Aorta (tissue), 5 donors: Measurements from ENCODE around the gene CLEC16A. TPM values are rescaled to one million over a fixed set of nuclear protein-coding genes. Genes with fewer than 3 reads are reported as not detected.

Source experiments
- ATAC-seq: fragments of 200-7000 bp; cut with Tn5 transposase; one replicate; pipeline ENCODE4 v1.9.1; 2022; ENCODE audit warnings: moderate library complexity; ENCODE audit not compliant: low FRiP score
- DNase-seq, 2 donors: peaks; one replicate each; pipeline ENCODE4 v3.0.0-alpha.2; 2020
- H3K27ac ChIP-seq, 2 donors: one replicate each; pipeline ENCODE4 v1.5.1; 2013; ENCODE audit warnings: low read length in 2 of 2, mild to moderate bottlenecking in 2 of 2, moderate library complexity in 2 of 2, control low read depth in 1 of 2, inconsistent platforms in 1 of 2, low read depth in 1 of 2
- H3K27me3 ChIP-seq, 2 donors: one replicate each; pipeline ENCODE4 v1.6.1; 2013; ENCODE audit warnings: control low read depth in 1 of 2, low read length in 1 of 2, mild to moderate bottlenecking in 1 of 2, moderate library complexity in 1 of 2; ENCODE audit not compliant: insufficient read depth in 2 of 2, control insufficient read depth in 1 of 2
- H3K36me3 ChIP-seq, 2 donors: one replicate each; pipeline ENCODE4 v1.6.1; 2013; ENCODE audit warnings: control low read depth in 1 of 2, low read length in 1 of 2, mild to moderate bottlenecking in 1 of 2; ENCODE audit not compliant: insufficient read depth in 2 of 2, control insufficient read depth in 1 of 2
- H3K4me1 ChIP-seq, 2 donors: one replicate each; pipeline ENCODE4 v1.6.1; 2013; ENCODE audit warnings: low read length in 2 of 2, control low read depth in 1 of 2, mild to moderate bottlenecking in 1 of 2, moderate library complexity in 1 of 2; ENCODE audit not compliant: insufficient read depth in 2 of 2, control insufficient read depth in 1 of 2
- H3K4me3 ChIP-seq, 2 donors: one replicate each; pipeline ENCODE4 v1.5.1; 2013; ENCODE audit warnings: low read length in 2 of 2, control low read depth in 1 of 2, mild to moderate bottlenecking in 1 of 2
- H3K9me3 ChIP-seq: one replicate; pipeline ENCODE4 v1.6.1; 2013; ENCODE audit warnings: mild to moderate bottlenecking, low read length; ENCODE audit not compliant: control insufficient read depth
- WGBS, 2 donors: extraction: QIAGEN DNeasy Blood & Tissue Kit; methylation state at CpG; one replicate each; pipeline ENCODE4 v1.1.7; 2013; 5-methylcytosine and 5-hydroxymethylcytosine counted together
- intact Hi-C, 2 donors: fragments of 100-400 bp; cut with DNase I; formaldehyde crosslinking; loops; one replicate each; pipeline versions ENCODE4 v1.14.2 to v1.15.0; 2022
- polyA plus RNA-seq, 2 donors: library from polyadenylated mRNA; stranded (reverse); fragments of 200-250 nt; gene quantifications; one replicate each; pipeline ENCODE4 v1.2.3, GENCODE V29; 2013
- total RNA-seq, 2 donors: library from RNA; stranded (reverse); fragmentation: NEBNext Ultra II Directional; extraction: Animal tissue kit (Norgen Biotek cat#: 25700); gene quantifications; one replicate each; pipeline ENCODE4 v1.2.1, GENCODE V29; 2021
- donor health status: healthy with polysubstance abuse.
- donor health status: Bipolar disorder and iron deficiency.
- donor health status: DM: no; HTN: no; CAD: no.
- donor health status: DM: no; HTN: no; CAD: no.
- donor health status: DM: yes; HTN: yes; CAD: no.

Gene CLEC16A
- total and polyA plus RNA-seq, 4 donors = 5.9 to 28.8 (median 19.0) TPM

GRCh38 chr16:11161439-11161838 lies 217.1 kb downstream of the CLEC16A start:
- no peak for DNase-seq
- Histone ChIP-seq H3K27ac (peak overlapping the region; percentile 80 to 83), H3K36me3 (no peaks in the 10 kb centered on the region), H3K4me3 (no peak overlapping the region), H3K9me3 (no peaks in the 10 kb centered on the region), H3K4me1 (peaks cover 8 to 11% of the 10 kb centered on the region in 2 donors), H3K27me3 (no peaks in the 10 kb centered on the region)
- ATAC-seq = peak; percentile 16
- WGBS, 2 donors = 43 to 44% methylated on average over 6 of the region's 6 CpGs
- intact Hi-C loops = loop anchor here in 1 of 2 donors (5.0 kb wide), 1 partner anchor 34 kb away; no protein-coding TSS in a partner anchor

- ATAC-seq = peak; percentile 64
- intact Hi-C loops = loop anchor here in 1 of 2 donors (5.0 kb wide), 1 partner anchor 35 kb away; no protein-coding TSS in a partner anchor
These were observed 217.6 kb downstream of the CLEC16A start for GRCh38 chr16:11161974-11162373.

GRCh38 chr16:11162586-11163268 lies 218.4 kb downstream of the CLEC16A start:
- H3K27me3 ChIP-seq = no peaks in the 10 kb centered on the region
- 25 to 26% methylated on average over 9 of the region's 9 CpGs for WGBS, 2 donors
- H3K4me1 ChIP-seq = peaks cover 8 to 11% of the 10 kb centered on the region in 2 donors
- no peak overlapping the region for H3K4me3 ChIP-seq
- H3K9me3 ChIP-seq = no peaks in the 10 kb centered on the region
- intact Hi-C loops = loop anchor here in 1 of 2 donors (5.0 kb wide), 1 partner anchor 35 kb away; no protein-coding TSS in a partner anchor
- no peak for ATAC-seq
- no peaks in the 10 kb centered on the region for H3K36me3 ChIP-seq
- no peak for DNase-seq
- H3K27ac ChIP-seq = peak overlapping the region; percentile 84 to 97

More at GRCh38 chr16:11161974-11162373, 217.6 kb downstream of the CLEC16A start:
- no peak for DNase-seq
- Histone ChIP-seq H3K4me1 (peaks cover 8 to 11% of the 10 kb centered on the region in 2 donors), H3K4me3 (no peak overlapping the region), H3K36me3 (no peaks in the 10 kb centered on the region), H3K27ac (peak overlapping the region; percentile 84 to 97), H3K27me3 (no peaks in the 10 kb centered on the region), H3K9me3 (no peaks in the 10 kb centered on the region)
- WGBS, 2 donors = 1 to 5% methylated on average over 7 of the region's 7 CpGs

GRCh38 chr16:11163761-11164261 lies 219.4 kb downstream of the CLEC16A start:
- Histone ChIP-seq H3K27me3 (no peaks in the 10 kb centered on the region), H3K27ac (peak overlapping the region in 1 of 2 donors; percentile 21), H3K4me1 (peaks cover 8 to 11% of the 10 kb centered on the region in 2 donors), H3K9me3 (no peaks in the 10 kb centered on the region), H3K36me3 (no peaks in the 10 kb centered on the region), H3K4me3 (no peak overlapping the region)
- WGBS, 2 donors = 91 to 94% methylated on average over 15 of the region's 15 CpGs
- ATAC-seq (no peak), DNase-seq (no peak)
- intact Hi-C loops = loop anchor here in 1 of 2 donors (5.0 kb wide), 1 partner anchor 37 kb away; no protein-coding TSS in a partner anchor

- H3K36me3 ChIP-seq = no peaks in the 10 kb centered on the region
- H3K9me3 ChIP-seq = no peaks in the 10 kb centered on the region
- 76 to 77% methylated on average over 14 of the region's 14 CpGs for WGBS, 2 donors
- intact Hi-C loops = loop anchor here in 1 of 2 donors (5.0 kb wide), 1 partner anchor 37 kb away; no protein-coding TSS in a partner anchor
- H3K27ac ChIP-seq = no peak overlapping the region
- no peak for DNase-seq
- H3K4me3 ChIP-seq = no peak overlapping the region
- H3K4me1 ChIP-seq = peaks cover 8 to 11% of the 10 kb centered on the region in 2 donors
- H3K27me3 ChIP-seq = no peaks in the 10 kb centered on the region
- no peak for ATAC-seq
These were observed 220.3 kb downstream of the CLEC16A start for GRCh38 chr16:11164482-11165270.

GRCh38 chr16:11165349-11165748 lies 221.0 kb downstream of the CLEC16A start:
- Histone ChIP-seq H3K9me3 (no peaks in the 10 kb centered on the region), H3K36me3 (no peaks in the 10 kb centered on the region), H3K4me1 (peaks cover 8 to 11% of the 10 kb centered on the region in 2 donors), H3K27me3 (no peaks in the 10 kb centered on the region), H3K27ac (no peak overlapping the region), H3K4me3 (no peak overlapping the region)
- DNase-seq = no peak
- 98% methylated on average over 4 of the region's 4 CpGs for WGBS, 2 donors
- no peak for ATAC-seq
- intact Hi-C loops = no loop called here

- WGBS, 2 donors = 92 to 93% methylated on average over 22 of the region's 22 CpGs
- peaks cover 8 to 11% of the 10 kb centered on the region in 2 donors for H3K4me1 ChIP-seq
- no peak overlapping the region for H3K27ac ChIP-seq
- no peaks in the 10 kb centered on the region for H3K27me3 ChIP-seq
- no peak overlapping the region for H3K4me3 ChIP-seq
- DNase-seq (no peak), ATAC-seq (no peak)
- no peaks in the 10 kb centered on the region for H3K9me3 ChIP-seq
- H3K36me3 ChIP-seq = no peaks in the 10 kb centered on the region
- intact Hi-C loops = no loop called here
These were observed 221.7 kb downstream of the CLEC16A start for GRCh38 chr16:11165894-11166665.

- no peak overlapping the region for H3K4me3 ChIP-seq
- no peak overlapping the region for H3K27ac ChIP-seq
- 94 to 95% methylated on average over 6 of the region's 6 CpGs for WGBS, 2 donors
- peaks cover under 1 to 8% of the 10 kb centered on the region in 2 donors for H3K4me1 ChIP-seq
- no peaks in the 10 kb centered on the region for H3K36me3 ChIP-seq
- intact Hi-C loops = no loop called here
- DNase-seq (no peak), ATAC-seq (no peak)
- H3K27me3 ChIP-seq = no peaks in the 10 kb centered on the region
- no peaks in the 10 kb centered on the region for H3K9me3 ChIP-seq
These were observed 223.2 kb downstream of the CLEC16A start for GRCh38 chr16:11167581-11167980.
